ENCODE measurements around the gene VASN. TPM values are rescaled to one million over a fixed set of nuclear protein-coding genes. Genes with fewer than 3 reads are reported as not detected.

The VASN gene
- 137 and 148 TPM in 2 replicates for total RNA-seq

DNA sequence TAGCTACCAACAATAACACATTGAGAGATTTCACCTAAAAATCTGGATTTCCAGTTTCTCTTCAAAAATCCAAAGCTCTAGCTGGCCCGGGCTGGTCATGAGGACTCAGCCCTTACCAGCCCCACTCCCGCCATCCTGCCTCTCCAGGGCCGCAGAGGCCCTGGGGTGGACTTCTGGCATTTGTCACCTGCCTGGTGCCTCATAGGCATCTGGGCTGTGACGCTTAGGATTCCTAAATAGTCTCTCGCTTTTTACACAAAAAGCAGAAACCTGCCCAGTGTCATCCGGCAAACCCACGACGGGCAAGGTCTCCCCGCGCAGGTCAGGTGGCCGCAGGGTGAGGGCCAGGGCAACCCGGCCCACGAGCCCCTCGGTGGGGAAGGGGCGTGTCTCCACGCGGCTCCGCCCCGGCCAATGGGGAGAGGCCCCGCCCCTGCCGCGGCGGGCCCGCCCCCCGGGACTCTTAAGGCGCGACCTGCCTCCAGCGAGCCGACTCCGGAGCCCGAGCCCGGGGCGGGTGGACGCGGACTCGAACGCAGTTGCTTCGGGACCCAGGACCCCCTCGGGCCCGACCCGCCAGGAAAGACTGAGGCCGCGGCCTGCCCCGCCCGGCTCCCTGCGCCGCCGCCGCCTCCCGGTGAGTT, at the start of gene VASN:
TSS of gene VASN (plus strand) at position 492 of the 644 bp plus-strand sequence. CDS start 9,030 bp downstream, outside the sequence.

DNA sequence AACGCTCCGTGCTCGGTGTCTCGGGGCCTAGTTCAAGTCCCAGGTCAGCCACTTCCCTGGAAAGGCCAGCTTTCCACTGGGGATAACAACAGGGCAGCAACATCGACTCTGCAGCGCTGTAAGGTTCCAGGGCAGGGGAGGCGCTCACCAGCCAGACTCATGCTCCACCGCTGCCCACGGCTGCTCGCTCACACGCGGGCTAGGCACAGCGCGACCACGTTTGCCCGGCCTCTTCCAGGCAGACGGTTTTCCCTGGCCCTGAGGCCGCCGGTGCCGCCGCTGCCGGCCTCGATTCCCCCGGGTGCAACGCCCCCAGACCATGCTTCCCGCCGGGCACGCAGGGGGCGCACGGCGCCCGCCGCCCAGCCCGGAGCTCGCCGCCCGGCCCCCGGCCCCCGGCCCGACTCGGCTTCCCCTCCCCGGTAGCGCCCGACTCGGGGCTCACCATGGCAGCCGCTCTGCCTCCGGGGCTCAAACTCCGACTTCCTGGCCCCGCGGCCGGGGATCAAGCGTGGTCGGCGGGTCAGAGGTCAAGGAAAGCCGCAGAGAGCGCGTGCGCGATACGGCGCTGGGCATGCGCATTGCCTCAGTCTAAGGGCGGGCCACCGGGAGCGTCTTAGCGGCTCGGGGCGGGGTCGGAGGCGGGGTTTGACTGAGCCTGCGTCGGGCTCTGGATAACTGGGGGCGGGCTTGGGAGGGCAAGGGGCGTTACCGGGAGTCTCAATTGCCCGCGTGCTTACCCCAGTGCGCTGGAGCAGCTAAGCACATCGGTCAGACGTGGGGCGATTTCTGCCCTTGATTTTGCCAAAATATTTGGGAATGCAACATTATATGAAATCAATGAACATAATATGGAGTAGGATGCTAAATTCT, 20.6 kb upstream of the VASN start, which contains the start of gene PAM16:
TSS of gene PAM16 (minus strand) at position 535 of the 873 bp plus-strand sequence. CDS start at position 448, 87 bp downstream.

DNA sequence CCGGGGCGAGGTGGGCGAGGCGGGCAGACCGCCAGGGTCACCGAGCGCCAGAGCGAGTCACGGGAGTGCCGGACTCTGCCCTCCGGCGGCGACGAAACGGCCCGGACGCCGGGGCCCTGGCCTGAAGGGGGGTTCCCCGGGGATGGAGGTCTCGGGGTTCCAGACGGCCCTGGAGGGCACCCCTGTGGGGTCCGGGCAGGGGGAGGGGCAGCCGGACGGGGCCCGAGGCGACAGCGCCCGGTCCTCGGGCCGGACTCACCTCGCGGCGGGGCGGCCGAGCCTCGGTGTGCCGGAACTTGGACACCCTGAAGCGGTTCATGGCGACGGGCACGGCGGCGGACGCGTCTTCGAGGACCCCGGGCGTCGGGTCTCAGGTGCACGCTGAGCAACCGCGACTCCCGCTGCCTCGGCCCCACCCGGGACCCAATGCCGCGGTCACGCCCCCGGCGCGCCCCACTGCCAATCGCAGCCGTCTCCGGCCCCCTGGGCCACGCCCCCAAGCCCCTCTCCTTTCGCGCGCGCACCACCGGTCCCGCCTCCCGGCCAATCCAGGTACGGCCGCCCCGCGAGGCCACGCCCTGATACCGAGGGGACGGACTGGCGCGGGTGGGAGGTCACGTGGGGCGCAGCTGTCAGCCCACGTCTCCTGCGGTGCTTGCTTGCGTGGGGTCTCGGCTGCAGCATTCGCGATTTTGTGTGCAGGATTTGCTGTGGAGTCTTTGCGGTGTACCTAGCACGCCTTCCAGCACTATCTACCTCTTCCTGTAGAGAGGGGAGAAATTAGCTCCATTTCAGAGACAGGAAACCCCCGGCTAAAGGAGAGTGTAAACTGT, 44.8 kb downstream of the VASN start, which contains the start of gene CORO7:
TSS of gene CORO7 (minus strand) at position 397 of the 833 bp plus-strand sequence. CDS start at position 319, 78 bp downstream.

DNA sequence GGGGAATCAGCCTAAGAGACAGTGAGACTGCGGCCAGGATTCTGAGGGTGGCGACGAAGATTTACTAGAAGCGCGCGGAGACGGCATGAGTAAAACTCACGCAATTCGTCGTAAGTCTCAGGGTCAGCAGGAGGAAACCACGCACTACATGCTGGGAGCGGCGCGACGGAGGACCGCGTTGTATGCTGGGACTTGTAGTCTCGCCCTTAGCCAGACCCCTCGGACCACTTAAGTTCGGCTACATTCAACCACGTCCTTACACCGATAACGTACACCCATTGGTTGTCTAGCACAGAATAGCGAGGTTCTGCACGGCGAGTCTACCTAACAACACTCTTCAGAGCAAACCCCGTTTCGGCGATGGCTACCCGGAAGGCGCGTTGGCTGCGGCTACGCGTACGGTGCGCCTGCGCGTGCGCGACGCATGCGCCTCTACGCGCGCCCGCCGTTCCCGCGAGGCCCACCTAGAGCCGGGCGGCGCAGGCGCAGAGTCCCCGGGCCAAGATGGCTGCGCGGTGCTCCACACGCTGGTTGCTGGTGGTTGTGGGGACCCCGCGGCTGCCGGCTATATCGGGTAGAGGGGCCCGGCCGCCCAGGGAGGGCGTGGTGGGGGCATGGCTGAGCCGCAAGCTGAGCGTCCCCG, 53.9 kb downstream of the VASN start, which contains the start of gene DNAJA3:
TSS of gene DNAJA3 (plus strand) at position 491 of the 643 bp plus-strand sequence. CDS start at position 505, 14 bp downstream.

Other genes with a start within 250 kb of the VASN start
- gene SRL, start 129.8 kb upstream of the VASN start, total RNA-seq = 0.13 TPM in 1 of 2 replicates, not detected in the other
- gene TFAP4, start 98.8 kb upstream of the VASN start, total RNA-seq = 3.8 and 7.4 TPM in 2 replicates
- gene GLIS2, start 55.8 kb upstream of the VASN start, total RNA-seq = 5.9 and 7.8 TPM in 2 replicates
- gene PAM16, start 20.5 kb upstream of the VASN start, total RNA-seq = 13.6 and 23.2 TPM in 2 replicates
- 11.2 and 20.1 TPM in 2 replicates for gene CORO7, start 44.7 kb downstream of the VASN start, total RNA-seq
- 61.3 and 69.2 TPM in 2 replicates for gene DNAJA3, start 54.0 kb downstream of the VASN start, total RNA-seq
- gene NMRAL1, start 102.8 kb downstream of the VASN start, total RNA-seq = 41.3 and 49.3 TPM in 2 replicates
- gene HMOX2, start 104.5 kb downstream of the VASN start, total RNA-seq = 43.5 and 46.5 TPM in 2 replicates
- 16.1 and 25.0 TPM in 2 replicates for gene CDIP1, start 166.9 kb downstream of the VASN start, total RNA-seq
- 0.07 TPM in 1 of 2 replicates, not detected in the other for gene C16orf96, start 184.5 kb downstream of the VASN start, total RNA-seq
- gene UBALD1, start 243.0 kb downstream of the VASN start, total RNA-seq = 3.5 and 7.0 TPM in 2 replicates

All from smooth muscle cell of the pulmonary artery (primary cell).